ENCODE results near the gene SLA2. TPM values are rescaled to one million over a fixed set of nuclear protein-coding genes. Genes with fewer than 3 reads are reported as not detected.

The SLA2 gene
- total and polyA plus RNA-seq, 2 of the 8 experiments (the other 6 are each of a cell fraction or from before 2014, with no cell fraction given) = 0.18 TPM; not detected in 1

GRCh38 chr20:36642136-36642535 is 3.9 kb downstream of the SLA2 start (continued):
- TF ChIP-seq CTCF (IDR thresholded peaks at IDR 0.05; ENCODE audit: control extremely low read depth in 1 of 3, insufficient read depth in 1 of 3, low read depth in 1 of 3, low read length in 3 of 3) = no peak
- no peak for TF ChIP-seq SUZ12 (IDR thresholded peaks at IDR 0.05; ENCODE audit: low read length)
- TF ChIP-seq SIN3A (conservative IDR thresholded peaks at IDR 0.05 in 1 of 2, IDR thresholded peaks at IDR 0.05 in 1 of 2; ENCODE audit: low read depth in 1 of 2, low read length in 2 of 2) = no peak
- no peak for TF ChIP-seq SRF (IDR thresholded peaks at IDR 0.05; ENCODE audit: low read depth, low read length)
- no peak for TF ChIP-seq MAFK (IDR thresholded peaks at IDR 0.05; ENCODE audit: low read depth, low read length)
- TF ChIP-seq RXRA (IDR thresholded peaks at IDR 0.05; ENCODE audit: insufficient read depth, low read depth, low read length) = no peak
- no peak for TF ChIP-seq SP1 (IDR thresholded peaks at IDR 0.05; ENCODE audit: low read depth, low read length)
